GM12801 (cell line): ENCODE measurements around the gene WDFY2.

Experiments used
- CTCF ChIP-seq: IDR thresholded peaks from one replicate; pipeline ENCODE4 v1.5.1; 2011; ENCODE audit warnings: control low read depth; ENCODE audit not compliant: insufficient read length; ENCODE audit errors: extremely low read depth

WDFY2 gene

GRCh38 chr13:51804295-51805172 lies 220.3 kb downstream of the WDFY2 start:
- no peak for TF ChIP-seq CTCF

GRCh38 chr13:51805313-51805712 lies 221.1 kb downstream of the WDFY2 start:
- no peak for TF ChIP-seq CTCF

GRCh38 chr13:51805925-51806324 lies 221.7 kb downstream of the WDFY2 start:
- no peak for TF ChIP-seq CTCF

GRCh38 chr13:51806566-51806965 lies 222.3 kb downstream of the WDFY2 start:
- TF ChIP-seq CTCF: no peak

GRCh38 chr13:51807041-51807440 lies 222.8 kb downstream of the WDFY2 start:
- no peak for TF ChIP-seq CTCF

- TF ChIP-seq CTCF: no peak
These were observed 224.5 kb downstream of the WDFY2 start for GRCh38 chr13:51808811-51809210.

- no peak for TF ChIP-seq CTCF
These were observed 226.8 kb downstream of the WDFY2 start for GRCh38 chr13:51811046-51811445.
